GM10248 (cell line): ENCODE results near the gene L3MBTL3.
A peak's percentile ranks its signal among the peaks of the same experiment; 100 is the strongest.

ENCODE experiments used
- CTCF ChIA-PET: fragments of 300-600 bp; sonication (Branson Sonifier 250); formaldehyde crosslinking; extraction: SDS; loops from one replicate; lab custom pipeline; 2021; ENCODE audit warnings: antibody characterized with exemption; lab: Yijun Ruan, JAX
- POLR2A ChIA-PET: fragments of 350-650 bp; sonication (Branson Sonifier 250); formaldehyde crosslinking; extraction: SDS; loops from one replicate; lab custom pipeline; 2020; ENCODE audit warnings: antibody characterized with exemption; lab: Yijun Ruan, JAX
- DNase-seq: peaks from one replicate; pipeline ENCODE4 v3.0.0; 2012; ENCODE audit errors: extremely low spot score
- TF ChIP-seq, protein P1 (sequence below): IDR thresholded peaks from 2 replicates; pipeline ENCODE4 v1.5.1; 2012; ENCODE audit warnings: mild to moderate bottlenecking, low read depth; ENCODE audit errors: extremely low read depth, missing control alignments, control extremely low read depth

Gene L3MBTL3

DNA sequence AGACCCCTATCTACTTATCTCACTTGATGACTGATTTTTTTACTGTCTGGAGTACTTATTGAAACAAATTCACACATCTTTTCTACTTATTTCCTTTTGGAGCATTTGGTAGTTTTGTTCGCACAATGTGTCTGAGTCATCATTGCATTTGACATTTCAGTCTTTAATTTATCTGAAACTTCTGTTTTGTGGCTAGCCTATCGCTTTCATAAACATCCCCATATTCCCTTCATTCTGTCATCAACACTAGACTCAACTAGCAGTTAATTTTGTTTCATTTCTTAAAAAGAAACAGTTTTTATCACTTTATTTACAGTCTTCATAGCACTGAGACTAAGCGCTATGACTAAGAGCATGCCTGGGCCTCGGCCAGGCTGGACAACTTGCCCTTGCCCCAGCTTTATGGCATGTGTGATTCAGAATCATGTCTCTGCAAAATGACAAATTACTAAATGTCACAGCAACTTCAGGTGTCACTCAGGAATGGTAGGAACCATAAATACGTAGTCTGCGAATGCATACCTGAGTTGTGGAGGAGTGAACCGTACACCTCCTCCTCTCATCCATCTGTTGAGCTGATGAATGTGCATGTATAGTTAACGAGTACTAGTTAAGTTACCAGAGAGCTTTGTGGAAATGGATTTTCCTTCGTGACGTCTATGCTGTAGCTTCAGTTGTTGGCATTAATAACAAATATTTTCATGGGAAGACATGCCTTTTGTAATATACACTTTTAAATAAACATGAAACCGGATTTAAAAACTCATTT, 16.2 kb downstream of the L3MBTL3 start:
- CTCF ChIA-PET: interaction anchor here (1.2 to 2.4 kb wide), 3 partner anchors 13 to 245 kb away, joined by 3 to 7 read pairs (median 3); no protein-coding TSS in a partner anchor
- POLR2A ChIA-PET: no interaction called here
- DNase-seq: no peak

DNA sequence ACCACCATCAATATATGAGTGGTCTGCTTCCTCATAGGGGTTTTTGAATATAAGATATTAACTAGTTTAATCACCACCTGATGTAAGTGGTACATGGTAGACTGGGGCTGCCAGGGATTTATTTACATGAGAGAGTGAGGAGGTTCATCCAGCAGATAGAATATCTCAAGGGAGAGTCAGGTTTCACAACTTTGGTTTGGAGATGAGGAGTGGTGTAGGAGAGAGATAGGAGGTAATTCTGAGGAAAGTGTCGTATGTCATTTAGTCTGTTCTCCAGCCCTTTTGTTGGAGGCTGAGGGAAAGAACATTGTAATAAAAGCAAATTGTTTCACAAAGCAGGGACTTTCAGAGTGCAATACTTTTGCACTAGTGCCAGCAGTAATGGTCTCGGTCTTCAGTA, 16.8 kb downstream of the L3MBTL3 start:
- TF ChIP-seq, protein P1, sequence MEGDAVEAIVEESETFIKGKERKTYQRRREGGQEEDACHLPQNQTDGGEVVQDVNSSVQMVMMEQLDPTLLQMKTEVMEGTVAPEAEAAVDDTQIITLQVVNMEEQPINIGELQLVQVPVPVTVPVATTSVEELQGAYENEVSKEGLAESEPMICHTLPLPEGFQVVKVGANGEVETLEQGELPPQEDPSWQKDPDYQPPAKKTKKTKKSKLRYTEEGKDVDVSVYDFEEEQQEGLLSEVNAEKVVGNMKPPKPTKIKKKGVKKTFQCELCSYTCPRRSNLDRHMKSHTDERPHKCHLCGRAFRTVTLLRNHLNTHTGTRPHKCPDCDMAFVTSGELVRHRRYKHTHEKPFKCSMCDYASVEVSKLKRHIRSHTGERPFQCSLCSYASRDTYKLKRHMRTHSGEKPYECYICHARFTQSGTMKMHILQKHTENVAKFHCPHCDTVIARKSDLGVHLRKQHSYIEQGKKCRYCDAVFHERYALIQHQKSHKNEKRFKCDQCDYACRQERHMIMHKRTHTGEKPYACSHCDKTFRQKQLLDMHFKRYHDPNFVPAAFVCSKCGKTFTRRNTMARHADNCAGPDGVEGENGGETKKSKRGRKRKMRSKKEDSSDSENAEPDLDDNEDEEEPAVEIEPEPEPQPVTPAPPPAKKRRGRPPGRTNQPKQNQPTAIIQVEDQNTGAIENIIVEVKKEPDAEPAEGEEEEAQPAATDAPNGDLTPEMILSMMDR: no peak
- ChIA-PET POLR2A (no interaction called here), CTCF (interaction anchor here (1.2 to 2.4 kb wide), 2 partner anchors 12 to 14 kb away, joined by 3 to 7 read pairs; no protein-coding TSS in a partner anchor)
- no peak for DNase-seq

More for the DNA sequence above, 16.2 kb downstream of the L3MBTL3 start:
- TF ChIP-seq, protein P1: no peak

DNA sequence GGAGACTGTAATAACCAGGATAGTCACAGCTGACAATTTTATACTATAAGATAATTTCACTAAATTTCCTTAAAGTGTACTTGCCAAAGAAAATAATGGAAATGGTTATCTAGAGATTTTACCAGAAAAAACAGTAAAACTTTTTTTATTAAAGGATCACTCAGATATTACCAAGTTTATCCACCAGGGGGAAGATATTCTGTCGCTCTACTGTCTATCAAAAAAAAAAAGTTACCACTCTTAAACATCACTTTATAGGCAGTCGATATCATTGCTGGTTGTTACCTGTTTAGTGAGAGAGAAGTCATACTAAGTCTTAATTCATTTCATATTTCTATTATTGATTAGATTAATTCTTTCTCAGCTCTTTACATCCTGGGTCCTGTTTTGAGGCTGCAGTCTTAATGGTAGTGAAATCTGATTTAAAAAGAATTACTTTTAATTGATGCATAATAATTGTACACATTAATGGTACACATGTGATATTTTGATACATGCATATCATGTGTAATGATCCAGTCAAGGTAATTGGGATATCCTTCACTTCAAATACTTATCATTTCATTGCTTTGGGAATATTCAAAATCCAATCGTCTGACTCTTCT, 18.9 kb downstream of the L3MBTL3 start:
- TF ChIP-seq, protein P1: peak; percentile 15
- DNase-seq: no peak
- ChIA-PET CTCF (interaction anchor here (0.9 to 1.7 kb wide), 6 partner anchors 11 to 848 kb away, joined by 3 to 7 read pairs (median 3); no protein-coding TSS in a partner anchor), POLR2A (no interaction called here)

DNA sequence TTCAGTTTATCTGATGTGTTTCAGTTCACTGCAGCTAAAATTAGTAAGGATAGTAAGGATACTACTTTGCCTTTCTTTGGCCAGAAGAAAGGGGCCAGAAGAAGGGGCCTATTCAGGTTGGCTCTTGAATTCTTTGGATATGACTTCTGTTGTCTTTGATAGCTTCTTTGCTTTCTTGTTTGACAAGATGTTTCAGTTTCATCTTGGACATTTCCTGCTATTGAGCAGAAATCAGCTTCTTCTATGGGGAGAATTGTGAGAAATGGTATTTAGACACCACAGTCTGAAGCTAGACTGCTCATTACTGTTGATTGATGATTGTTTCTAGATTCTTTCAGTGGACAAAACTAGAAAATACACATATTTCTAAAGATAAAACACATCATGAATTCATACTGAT, 23.2 kb downstream of the L3MBTL3 start:
- DNase-seq: no peak
- TF ChIP-seq, protein P1: no peak
- CTCF ChIA-PET: interaction anchor here (1.6 kb wide), 1 partner anchor 1492 kb away, joined by 3 read pairs; no protein-coding TSS in a partner anchor
- POLR2A ChIA-PET: no interaction called here

DNA sequence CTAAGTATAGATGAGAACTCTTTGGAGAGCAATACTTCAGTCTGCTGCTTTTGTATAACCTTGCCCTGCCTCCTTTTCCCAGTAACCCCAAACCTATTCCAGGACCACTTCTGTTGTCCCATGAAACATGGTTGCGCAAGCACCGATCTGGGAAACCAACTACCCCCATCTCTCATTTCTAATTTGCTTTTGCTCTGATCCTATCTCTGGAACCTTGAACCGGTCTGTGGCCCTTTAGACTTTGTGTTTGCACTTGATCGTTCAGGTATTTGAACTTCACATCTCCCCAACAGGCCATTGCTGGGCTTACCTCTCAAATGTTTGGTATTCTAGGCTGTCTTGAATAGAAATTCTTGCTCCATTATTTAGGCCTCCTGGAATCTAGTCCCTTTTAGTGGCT, 25.0 kb downstream of the L3MBTL3 start:
- ChIA-PET CTCF (no interaction called here), POLR2A (no interaction called here)
- TF ChIP-seq, protein P1: no peak
- no peak for DNase-seq

DNA sequence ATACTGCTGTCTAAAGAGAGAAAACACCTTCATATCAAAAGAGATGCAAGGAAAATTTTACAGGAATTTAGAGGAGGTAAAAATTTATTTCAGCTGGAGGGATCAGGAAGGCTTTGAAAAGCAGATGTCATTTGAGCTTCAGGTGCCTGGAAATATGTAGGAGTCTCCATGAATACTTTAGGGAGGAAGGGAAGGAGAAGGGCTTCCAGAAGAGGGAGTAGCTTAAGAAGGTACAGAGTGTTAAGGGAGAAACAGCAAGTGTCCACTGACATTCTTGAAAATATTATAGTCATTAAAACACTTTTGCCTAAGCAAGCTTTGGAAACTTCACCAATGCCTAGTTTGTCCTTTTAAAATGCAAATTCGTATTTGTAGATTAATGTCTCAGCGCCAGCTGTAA, 27.2 kb downstream of the L3MBTL3 start:
- ChIA-PET CTCF (interaction anchor here (0.9 to 3.6 kb wide), 2 partner anchors 237 to 630 kb away, joined by 3 to 8 read pairs; no protein-coding TSS in a partner anchor), POLR2A (no interaction called here)
- no peak for DNase-seq
- TF ChIP-seq, protein P1: no peak
